Fibroblast of pulmonary artery (primary cell): ENCODE results near the gene ATP13A3.

Experiments
- DNase-seq: peaks from one replicate; pipeline ENCODE4 v3.0.0-alpha.2; 2010; ENCODE audit warnings: low read depth
- H3K4me3 ChIP-seq: replicated peaks from 2 replicates; pipeline ENCODE4 v1.5.1; 2011; ENCODE audit warnings: low read depth, mild to moderate bottlenecking, control low read depth, low read length, moderate library complexity
- CTCF ChIP-seq: IDR thresholded peaks from 2 replicates; pipeline ENCODE4 v1.5.1; 2011; ENCODE audit warnings: mild to moderate bottlenecking, control low read depth, low read length, inconsistent platforms; ENCODE audit errors: missing control alignments

The ATP13A3 gene

GRCh38 chr3:194370753-194371152, 116.0 kb downstream of the ATP13A3 start:
- H3K4me3 ChIP-seq: no peak overlapping the region
- TF ChIP-seq CTCF: no peak
- DNase-seq: no peak

GRCh38 chr3:194369522-194370279, 117.1 kb downstream of the ATP13A3 start, which contains the start of gene LRRC15:
Gene LRRC15 (minus strand): TSS chr3:194369743. CDS start chr3:194361043, 8,700 bp downstream.
- TF ChIP-seq CTCF: no peak
- DNase-seq: peak; percentile 45
- H3K4me3 ChIP-seq: no peak within 1 kb of the TSS

- no peak for TF ChIP-seq CTCF
- DNase-seq: no peak
- no peak overlapping the region for H3K4me3 ChIP-seq
Measured at GRCh38 chr3:194368918-194369317, 117.9 kb downstream of the ATP13A3 start.

- no peak overlapping the region for H3K4me3 ChIP-seq
- TF ChIP-seq CTCF: no peak
Measured at GRCh38 chr3:194367992-194368841, 118.6 kb downstream of the ATP13A3 start.

GRCh38 chr3:194365978-194366490, 120.8 kb downstream of the ATP13A3 start:
- H3K4me3 ChIP-seq: no peak overlapping the region
- no peak for TF ChIP-seq CTCF
- DNase-seq: no peak

More at GRCh38 chr3:194367992-194368841, 118.6 kb downstream of the ATP13A3 start:
- DNase-seq: no peak

- no peak overlapping the region for H3K4me3 ChIP-seq
- no peak for TF ChIP-seq CTCF
- no peak for DNase-seq
Measured at GRCh38 chr3:194365526-194365925, 121.3 kb downstream of the ATP13A3 start.
